GM19455 (cell line): ENCODE results near the gene CRB2.

Experiments
- ATAC-seq: cut with Tn5 transposase; IDR thresholded peaks from one replicate; pipeline ENCODE4 v1.9.1; 2021; ENCODE audit not compliant: unreplicated experiment

CRB2 gene

DNA sequence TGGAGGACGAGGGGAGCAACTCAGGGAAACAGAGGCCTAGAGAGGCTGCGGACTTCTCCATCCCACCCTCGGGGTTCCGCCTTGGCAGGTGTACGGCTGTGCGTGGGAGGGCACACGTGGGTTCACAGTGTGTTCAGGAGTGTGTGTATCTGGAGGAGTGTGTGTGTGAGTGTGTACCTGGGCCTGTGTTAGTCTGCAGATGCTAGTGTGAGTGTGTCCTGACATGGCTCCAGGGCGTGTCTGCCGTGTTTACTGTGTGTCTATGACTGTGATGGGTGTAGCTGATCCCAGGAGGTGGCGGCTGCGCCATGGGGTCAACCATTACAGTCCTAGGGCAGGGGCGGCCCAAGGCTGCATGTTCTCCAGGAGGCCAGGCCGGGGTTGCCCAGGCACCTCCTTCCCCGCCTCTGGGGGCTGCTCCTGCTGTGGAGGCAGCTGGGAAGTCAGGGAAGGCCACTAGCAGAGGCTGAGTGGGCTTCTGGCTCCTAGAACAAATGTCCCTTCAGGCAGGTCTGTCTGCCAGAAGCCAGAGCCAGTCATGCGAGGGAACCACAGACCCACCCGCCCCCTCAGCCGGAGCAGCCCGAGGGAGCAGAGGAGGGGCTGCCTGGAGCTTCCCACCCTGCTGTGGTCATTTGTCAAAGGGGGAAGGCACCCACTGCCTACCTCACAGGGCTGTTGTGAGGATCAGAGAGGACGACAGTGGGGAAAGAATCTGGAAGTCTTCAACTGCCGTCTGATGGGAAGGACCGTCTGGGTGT is 21.4 kb downstream of the CRB2 start:
- no peak for ATAC-seq

DNA sequence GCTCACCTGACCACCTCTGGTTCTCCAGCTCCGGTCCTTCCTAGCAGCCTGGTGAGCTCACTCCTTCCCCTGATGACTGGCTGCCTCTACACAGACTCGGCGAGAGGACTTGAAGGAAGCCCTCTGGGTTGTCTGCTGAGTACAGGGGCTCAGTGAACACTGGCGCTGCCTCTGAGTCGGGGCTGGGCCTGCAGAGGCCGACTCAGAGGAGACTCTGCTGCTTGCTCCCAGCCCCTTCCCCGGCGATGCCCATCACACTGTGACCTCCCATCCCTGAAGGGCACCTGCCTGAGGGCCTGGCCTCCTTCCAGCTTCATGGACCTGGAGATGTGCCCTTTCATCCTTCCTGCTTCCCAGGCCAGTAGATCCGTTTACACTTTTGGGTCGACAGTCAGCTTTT is 22.0 kb downstream of the CRB2 start:
- no peak for ATAC-seq

DNA sequence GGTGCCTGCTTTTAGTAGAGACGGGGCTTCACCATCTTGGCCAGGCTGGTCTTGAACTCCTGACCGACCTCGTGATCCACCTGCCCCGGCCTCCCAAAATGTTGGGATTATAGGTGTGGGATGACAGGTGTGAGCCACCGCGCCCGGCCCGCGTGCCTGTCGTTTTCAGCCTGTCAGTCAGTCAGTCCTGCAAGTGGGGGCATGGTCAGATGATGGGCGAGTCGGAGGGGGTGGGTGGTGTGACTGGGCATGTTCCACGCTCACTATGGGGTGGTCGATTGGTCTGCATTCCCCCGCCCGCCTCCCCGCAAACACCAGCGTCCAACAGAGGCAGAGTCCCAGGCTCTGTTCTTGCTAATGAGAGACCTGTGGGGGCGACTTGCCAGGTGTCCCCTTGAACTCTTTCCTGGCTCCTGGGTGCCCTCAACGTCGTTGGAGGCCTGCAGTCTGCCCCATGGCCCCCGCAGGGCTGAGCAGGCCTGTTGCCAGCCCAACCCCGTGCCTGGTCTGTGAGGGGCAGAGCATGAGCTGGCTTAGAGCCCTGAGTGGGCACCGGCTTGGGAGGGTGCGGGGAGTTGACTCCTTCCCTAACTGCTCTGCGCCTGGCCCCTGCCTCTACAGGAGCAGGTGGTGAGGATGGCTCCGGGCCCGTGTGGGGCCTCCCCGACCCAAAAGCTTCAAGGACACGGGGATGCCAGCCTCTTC is 23.1 kb downstream of the CRB2 start:
- ATAC-seq, result no peak

GRCh38 chr9:123380852-123381705 is 25.1 kb downstream of the CRB2 start:
- no peak for ATAC-seq

- ATAC-seq, result no peak
These were observed 26.9 kb downstream of the CRB2 start for GRCh38 chr9:123382653-123383511.

- no peak for ATAC-seq
These were observed 27.6 kb downstream of the CRB2 start for GRCh38 chr9:123383512-123384170.

- ATAC-seq, result no peak
These were observed 31.7 kb downstream of the CRB2 start for GRCh38 chr9:123387686-123388085.

- ATAC-seq, result no peak
These were observed 33.1 kb downstream of the CRB2 start for GRCh38 chr9:123389070-123389469.

DNA sequence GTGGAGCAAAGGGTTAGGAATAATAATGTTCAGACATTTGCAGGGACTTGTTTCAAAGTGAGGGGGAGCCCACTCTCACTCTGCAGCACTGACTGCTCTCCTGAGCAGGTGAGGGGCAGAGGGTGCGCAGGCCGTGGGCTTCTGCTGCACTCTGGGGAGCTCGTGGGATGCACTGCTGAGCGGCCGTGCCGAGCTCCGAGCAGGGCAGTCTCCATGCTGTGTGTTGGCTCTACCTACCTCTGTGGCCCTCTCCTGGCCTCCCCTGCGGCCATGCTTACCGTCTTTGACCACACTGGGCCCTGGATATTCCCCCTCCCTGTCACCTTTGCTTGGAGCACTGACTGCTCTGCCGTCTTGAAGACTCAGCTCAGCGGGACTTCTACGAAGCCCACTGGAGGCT is 33.7 kb downstream of the CRB2 start:
- no peak for ATAC-seq

DNA sequence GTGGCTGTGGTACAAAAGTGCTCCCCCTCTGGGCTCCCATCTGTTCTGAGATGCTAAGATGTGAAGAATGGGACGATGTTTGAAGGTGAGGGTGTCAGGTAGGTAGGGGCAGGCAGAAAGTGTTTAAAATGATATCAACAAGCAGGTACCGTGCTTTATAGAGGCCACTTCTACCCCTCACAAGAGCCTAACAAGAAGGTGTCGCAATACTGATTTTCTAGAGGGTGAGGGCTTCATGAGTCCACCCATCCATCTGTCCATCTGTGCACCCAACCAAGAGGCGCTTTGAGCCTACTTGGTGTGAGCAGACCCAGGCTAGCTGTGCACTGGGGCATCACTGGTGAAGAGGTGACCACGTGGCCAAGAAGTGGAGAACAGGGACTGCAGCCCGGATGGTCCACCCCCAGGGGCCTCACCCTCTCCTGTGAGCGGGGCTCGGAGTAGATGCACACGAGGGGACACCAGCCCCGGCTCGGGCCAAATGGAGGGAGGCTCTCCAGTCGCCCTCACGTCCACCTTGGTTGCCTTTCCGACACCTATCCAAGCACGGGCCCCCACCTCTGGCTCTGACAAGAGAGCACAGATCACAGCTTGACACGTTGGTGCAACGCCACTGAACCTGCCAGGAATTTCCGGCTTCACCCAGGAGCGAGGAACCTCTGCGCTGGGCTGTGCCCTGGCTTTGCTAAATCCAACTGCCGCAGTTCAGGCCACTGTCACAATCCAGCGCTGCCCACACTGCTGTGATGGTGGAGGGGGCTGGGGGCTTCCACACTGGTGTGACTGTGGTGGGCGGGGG is 34.5 kb downstream of the CRB2 start:
- ATAC-seq, result no peak

GRCh38 chr9:123391233-123391632 is 35.2 kb downstream of the CRB2 start:
- no peak for ATAC-seq

GRCh38 chr9:123391946-123392345 is 35.9 kb downstream of the CRB2 start:
- no peak for ATAC-seq

DNA sequence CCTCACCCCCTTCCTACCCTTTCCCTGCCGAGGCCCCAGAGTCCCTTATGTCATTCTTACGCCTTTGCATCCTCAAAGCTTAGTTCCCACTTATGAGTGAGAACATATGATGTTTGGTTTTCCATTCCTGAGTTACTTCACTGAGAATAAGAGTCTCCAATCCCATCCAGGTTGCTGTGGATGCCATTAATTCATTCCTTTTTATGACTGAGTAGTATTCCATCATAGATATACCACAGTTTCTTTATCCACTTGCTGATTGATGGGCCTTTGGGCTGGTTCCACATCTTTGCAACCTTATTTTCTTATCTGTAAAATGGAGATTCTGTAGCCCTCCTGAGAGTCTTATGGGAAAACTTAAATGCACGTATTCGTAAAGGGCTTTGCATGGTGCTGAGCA is 36.8 kb downstream of the CRB2 start:
- no peak for ATAC-seq

- no peak for ATAC-seq
These were observed 38.6 kb downstream of the CRB2 start for GRCh38 chr9:123394291-123395235.

GRCh38 chr9:123395276-123395688 is 39.3 kb downstream of the CRB2 start:
- no peak for ATAC-seq

DNA sequence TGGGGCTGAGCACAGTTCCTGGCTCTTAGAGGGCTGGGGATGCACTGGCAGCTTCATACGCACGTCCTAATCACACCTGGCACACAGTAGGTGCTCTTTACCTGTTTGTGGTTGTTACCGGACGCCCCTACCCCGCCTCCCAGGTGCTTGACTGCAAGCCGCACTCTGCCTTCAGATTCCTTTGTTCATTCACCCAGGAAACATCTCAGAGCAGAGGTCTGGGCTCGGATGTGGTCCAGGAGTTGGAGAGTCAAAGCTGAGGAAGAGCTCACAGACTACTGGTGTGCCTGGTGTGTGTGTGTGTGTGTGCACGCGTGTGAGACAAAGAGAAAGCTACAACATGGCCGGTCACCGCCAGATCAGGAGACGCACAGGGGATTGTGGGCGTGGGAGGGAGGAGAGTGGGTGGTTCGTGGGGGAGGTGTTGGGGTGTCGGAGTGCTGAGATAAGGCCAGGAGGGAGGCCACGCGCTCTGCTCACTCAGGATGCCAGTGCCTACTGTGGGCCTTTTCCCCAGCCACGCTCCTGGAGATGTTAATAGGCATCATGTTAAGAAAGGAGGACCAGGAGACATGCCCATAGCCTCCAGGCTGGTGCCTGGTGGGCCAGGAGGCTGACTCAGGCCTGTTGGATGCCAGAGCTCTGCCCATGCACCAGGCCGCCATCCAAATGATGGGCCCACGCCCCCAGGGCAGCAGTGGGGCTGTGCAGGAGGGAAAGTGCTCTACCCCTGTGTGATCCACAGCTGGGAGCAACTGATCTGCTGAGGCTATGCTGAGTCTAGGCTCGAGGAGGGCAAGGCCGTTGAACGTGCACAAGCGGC is 39.9 kb downstream of the CRB2 start:
- no peak for ATAC-seq

DNA sequence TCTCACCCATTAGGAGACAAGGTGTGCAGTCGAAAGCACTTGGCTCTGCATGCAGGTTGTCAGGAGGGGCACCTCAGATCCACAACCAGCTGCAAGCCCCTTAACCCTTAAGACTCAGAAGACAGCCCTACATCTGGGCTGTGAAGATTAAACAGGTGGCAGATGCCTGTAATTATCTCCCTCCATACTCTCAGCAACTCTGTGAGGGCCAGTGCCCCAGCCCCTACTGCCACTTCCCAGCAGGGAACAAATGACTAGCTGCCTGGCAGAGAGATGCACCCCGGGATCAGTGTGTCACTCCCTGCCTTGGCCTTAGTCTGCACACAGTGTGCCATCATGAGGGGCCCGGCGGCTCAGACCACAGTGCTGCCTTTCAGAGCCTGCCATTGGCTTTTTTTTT is 42.0 kb downstream of the CRB2 start:
- ATAC-seq, result no peak
